H1 (cell line): Measurements from ENCODE around the gene E2F1. TPM values are rescaled to one million over a fixed set of nuclear protein-coding genes. Genes with fewer than 3 reads are reported as not detected.

ENCODE experiments used
- BACH1 ChIP-seq: IDR thresholded peaks from 2 replicates; pipeline ENCODE4 v1.6.1; 2012; ENCODE audit warnings: low read length, improper control_type of control experiment
- BCL11A ChIP-seq, 2 experiments: IDR thresholded peaks; one replicate each; pipeline ENCODE4 v1.6.1; 2011; ENCODE audit warnings: low read depth in 2 of 2, low read length in 2 of 2, mild to moderate bottlenecking in 2 of 2
- CHD2 ChIP-seq: IDR thresholded peaks from 2 replicates; pipeline ENCODE4 v1.6.1; 2012; ENCODE audit warnings: low read length, improper control_type of control experiment
- HDAC2 ChIP-seq, 2 experiments: fragments of 300-600 bp in 1 of 2; sonication (generic) in 1 of 2; IDR thresholded peaks; 2 replicates each; pipeline ENCODE4 v1.6.1; 2011 to 2012; ENCODE audit warnings: low read depth in 2 of 2, low read length in 2 of 2, mild to moderate bottlenecking in 2 of 2, moderate library complexity in 2 of 2, borderline replicate concordance in 1 of 2, inconsistent platforms in 1 of 2
- SP4 ChIP-seq: IDR thresholded peaks from 2 replicates; pipeline ENCODE4 v1.6.1; 2012; ENCODE audit warnings: low read length, inconsistent platforms
- YY1 ChIP-seq: IDR thresholded peaks from 2 replicates; pipeline ENCODE4 v1.6.1; 2011; ENCODE audit warnings: low read depth, mild to moderate bottlenecking, low read length
- polyA plus RNA-seq, 7 experiments: library from polyadenylated mRNA; depleted of rRNA in 3 of 7; stranded (reverse) in 5 of 7; unstranded in 2 of 7; fragments of >200 nt in 5 of 7; fragments of 200-250 nt in 2 of 7; gene quantifications; 1 replicate in 5 of 7; 2 replicates in 1 of 7; 4 replicates in 1 of 7; pipeline versions ENCODE4 v1.2.1 to v1.2.3, GENCODE V29; 2011 to 2013; ENCODE audit warnings: missing spikeins in 2 of 7, mixed read lengths in 2 of 7
- total RNA-seq: library from RNA; stranded (reverse); fragmentation: NEBNext Ultra II Directional; extraction: Animal tissue kit (Norgen Biotek cat#: 25700); gene quantifications from 2 replicates; pipeline ENCODE4 v1.2.1, GENCODE V29; 2021
- TF ChIP-seq, protein P1 (sequence below): fragments of 300-600 bp; sonication (generic); IDR thresholded peaks from 2 replicates; pipeline ENCODE4 v1.7.1; 2012; ENCODE audit warnings: low read length, moderate library complexity, mild to moderate bottlenecking, inconsistent platforms; ENCODE audit not compliant: insufficient replicate concordance
- TF ChIP-seq, protein P2 (sequence below): IDR thresholded peaks from 2 replicates; pipeline ENCODE4 v1.6.1; 2012; ENCODE audit warnings: low read length, inconsistent platforms

The E2F1 gene
- total and polyA plus RNA-seq, 2 of the 8 experiments (the other 6 are each of a cell fraction or from before 2014, with no cell fraction given): 33.4 to 35.8 TPM

DNA sequence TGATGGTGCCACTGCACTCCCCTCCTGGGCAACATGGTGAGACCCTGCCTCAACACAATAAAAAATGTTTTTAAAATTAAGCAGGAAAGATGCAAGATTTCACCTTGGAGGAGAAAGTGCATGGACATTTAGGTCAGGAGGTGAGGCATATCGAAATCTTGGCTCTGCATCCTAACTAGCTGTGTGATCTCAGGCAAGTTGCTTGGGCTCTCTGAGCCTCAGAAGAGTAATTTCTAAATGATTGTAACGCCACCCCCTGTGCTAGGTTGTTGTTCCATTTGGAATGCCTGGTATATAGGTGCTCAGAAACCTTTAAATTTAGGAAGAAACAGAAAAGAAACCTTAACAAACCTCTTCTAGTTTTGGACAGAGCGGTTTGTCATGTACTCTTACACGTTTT, 60.0 kb downstream of the E2F1 start (continued):
- TF ChIP-seq, protein P1, sequence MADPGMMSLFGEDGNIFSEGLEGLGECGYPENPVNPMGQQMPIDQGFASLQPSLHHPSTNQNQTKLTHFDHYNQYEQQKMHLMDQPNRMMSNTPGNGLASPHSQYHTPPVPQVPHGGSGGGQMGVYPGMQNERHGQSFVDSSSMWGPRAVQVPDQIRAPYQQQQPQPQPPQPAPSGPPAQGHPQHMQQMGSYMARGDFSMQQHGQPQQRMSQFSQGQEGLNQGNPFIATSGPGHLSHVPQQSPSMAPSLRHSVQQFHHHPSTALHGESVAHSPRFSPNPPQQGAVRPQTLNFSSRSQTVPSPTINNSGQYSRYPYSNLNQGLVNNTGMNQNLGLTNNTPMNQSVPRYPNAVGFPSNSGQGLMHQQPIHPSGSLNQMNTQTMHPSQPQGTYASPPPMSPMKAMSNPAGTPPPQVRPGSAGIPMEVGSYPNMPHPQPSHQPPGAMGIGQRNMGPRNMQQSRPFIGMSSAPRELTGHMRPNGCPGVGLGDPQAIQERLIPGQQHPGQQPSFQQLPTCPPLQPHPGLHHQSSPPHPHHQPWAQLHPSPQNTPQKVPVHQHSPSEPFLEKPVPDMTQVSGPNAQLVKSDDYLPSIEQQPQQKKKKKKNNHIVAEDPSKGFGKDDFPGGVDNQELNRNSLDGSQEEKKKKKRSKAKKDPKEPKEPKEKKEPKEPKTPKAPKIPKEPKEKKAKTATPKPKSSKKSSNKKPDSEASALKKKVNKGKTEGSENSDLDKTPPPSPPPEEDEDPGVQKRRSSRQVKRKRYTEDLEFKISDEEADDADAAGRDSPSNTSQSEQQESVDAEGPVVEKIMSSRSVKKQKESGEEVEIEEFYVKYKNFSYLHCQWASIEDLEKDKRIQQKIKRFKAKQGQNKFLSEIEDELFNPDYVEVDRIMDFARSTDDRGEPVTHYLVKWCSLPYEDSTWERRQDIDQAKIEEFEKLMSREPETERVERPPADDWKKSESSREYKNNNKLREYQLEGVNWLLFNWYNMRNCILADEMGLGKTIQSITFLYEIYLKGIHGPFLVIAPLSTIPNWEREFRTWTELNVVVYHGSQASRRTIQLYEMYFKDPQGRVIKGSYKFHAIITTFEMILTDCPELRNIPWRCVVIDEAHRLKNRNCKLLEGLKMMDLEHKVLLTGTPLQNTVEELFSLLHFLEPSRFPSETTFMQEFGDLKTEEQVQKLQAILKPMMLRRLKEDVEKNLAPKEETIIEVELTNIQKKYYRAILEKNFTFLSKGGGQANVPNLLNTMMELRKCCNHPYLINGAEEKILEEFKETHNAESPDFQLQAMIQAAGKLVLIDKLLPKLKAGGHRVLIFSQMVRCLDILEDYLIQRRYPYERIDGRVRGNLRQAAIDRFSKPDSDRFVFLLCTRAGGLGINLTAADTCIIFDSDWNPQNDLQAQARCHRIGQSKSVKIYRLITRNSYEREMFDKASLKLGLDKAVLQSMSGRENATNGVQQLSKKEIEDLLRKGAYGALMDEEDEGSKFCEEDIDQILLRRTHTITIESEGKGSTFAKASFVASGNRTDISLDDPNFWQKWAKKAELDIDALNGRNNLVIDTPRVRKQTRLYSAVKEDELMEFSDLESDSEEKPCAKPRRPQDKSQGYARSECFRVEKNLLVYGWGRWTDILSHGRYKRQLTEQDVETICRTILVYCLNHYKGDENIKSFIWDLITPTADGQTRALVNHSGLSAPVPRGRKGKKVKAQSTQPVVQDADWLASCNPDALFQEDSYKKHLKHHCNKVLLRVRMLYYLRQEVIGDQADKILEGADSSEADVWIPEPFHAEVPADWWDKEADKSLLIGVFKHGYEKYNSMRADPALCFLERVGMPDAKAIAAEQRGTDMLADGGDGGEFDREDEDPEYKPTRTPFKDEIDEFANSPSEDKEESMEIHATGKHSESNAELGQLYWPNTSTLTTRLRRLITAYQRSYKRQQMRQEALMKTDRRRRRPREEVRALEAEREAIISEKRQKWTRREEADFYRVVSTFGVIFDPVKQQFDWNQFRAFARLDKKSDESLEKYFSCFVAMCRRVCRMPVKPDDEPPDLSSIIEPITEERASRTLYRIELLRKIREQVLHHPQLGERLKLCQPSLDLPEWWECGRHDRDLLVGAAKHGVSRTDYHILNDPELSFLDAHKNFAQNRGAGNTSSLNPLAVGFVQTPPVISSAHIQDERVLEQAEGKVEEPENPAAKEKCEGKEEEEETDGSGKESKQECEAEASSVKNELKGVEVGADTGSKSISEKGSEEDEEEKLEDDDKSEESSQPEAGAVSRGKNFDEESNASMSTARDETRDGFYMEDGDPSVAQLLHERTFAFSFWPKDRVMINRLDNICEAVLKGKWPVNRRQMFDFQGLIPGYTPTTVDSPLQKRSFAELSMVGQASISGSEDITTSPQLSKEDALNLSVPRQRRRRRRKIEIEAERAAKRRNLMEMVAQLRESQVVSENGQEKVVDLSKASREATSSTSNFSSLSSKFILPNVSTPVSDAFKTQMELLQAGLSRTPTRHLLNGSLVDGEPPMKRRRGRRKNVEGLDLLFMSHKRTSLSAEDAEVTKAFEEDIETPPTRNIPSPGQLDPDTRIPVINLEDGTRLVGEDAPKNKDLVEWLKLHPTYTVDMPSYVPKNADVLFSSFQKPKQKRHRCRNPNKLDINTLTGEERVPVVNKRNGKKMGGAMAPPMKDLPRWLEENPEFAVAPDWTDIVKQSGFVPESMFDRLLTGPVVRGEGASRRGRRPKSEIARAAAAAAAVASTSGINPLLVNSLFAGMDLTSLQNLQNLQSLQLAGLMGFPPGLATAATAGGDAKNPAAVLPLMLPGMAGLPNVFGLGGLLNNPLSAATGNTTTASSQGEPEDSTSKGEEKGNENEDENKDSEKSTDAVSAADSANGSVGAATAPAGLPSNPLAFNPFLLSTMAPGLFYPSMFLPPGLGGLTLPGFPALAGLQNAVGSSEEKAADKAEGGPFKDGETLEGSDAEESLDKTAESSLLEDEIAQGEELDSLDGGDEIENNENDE: no peak
- TF ChIP-seq CHD2 (no peak), BACH1 (no peak), HDAC2 (IDR thresholded peaks at IDR 0.05; ENCODE audit: borderline replicate concordance in 1 of 2, low read depth in 2 of 2, low read length in 2 of 2) (no peak), SP4 (no peak), YY1 (no peak), BCL11A (IDR thresholded peaks at IDR 0.05; ENCODE audit: low read depth in 2 of 2, low read length in 2 of 2) (no peak)
- TF ChIP-seq, protein P2, sequence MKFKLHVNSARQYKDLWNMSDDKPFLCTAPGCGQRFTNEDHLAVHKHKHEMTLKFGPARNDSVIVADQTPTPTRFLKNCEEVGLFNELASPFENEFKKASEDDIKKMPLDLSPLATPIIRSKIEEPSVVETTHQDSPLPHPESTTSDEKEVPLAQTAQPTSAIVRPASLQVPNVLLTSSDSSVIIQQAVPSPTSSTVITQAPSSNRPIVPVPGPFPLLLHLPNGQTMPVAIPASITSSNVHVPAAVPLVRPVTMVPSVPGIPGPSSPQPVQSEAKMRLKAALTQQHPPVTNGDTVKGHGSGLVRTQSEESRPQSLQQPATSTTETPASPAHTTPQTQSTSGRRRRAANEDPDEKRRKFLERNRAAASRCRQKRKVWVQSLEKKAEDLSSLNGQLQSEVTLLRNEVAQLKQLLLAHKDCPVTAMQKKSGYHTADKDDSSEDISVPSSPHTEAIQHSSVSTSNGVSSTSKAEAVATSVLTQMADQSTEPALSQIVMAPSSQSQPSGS: no peak
